GM12864 (cell line): ENCODE measurements around the gene PDE6B.

Experiments
- DNase-seq: peaks from one replicate; pipeline ENCODE4 v3.0.0-alpha.2; 2011; ENCODE audit warnings: low read depth
- H3K4me3 ChIP-seq: 2 replicates; pipeline ENCODE4 v1.5.1; 2011; ENCODE audit warnings: mild to moderate bottlenecking, low read depth, low read length, control low read depth
- TF ChIP-seq, protein P1 (sequence below): IDR thresholded peaks from 2 replicates; pipeline ENCODE4 v1.5.1; 2011; ENCODE audit warnings: low read depth, mild to moderate bottlenecking, moderate library complexity, low read length, control low read depth, inconsistent platforms; ENCODE audit errors: missing control alignments

Gene PDE6B

DNA sequence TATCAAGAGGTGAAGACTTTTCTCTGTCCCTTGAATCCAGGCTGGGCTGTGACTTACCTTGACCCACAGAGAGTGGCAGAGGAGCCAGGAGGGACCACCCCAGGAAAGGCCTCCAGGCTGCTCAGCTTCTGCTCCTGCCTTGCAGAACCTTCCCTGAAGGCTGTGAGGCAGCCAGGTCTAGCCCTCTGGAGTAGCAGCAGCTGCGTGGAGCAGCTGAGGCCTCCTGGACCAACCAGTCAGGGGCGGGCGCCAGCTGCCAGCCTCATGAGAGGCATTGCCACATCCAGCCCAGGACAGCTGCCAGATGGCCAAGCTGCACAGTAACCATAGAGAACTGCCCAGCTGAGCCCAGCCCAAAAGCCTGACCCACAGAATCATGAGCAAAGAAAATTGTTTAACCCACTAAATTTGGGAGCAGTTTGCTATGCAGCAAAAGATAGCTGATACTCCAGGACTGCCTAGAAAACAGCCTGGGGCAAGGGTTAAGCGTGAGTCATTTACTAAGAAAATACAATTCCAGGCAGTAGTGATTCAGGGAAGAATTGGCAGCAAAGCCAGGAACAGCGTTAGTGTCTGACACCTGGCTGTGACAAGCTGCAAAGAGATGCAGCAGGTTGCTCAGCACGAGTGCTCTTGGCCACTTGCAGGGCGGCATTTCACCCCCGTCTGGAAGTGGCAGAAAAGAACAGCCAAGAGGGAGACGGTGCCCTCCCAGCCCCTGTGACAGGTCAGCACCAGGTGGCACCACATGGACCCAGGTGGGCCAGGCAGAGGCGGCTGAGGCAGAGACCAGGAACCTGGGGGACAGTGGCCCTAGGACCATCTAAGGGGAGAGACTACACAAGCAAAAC lies 14.7 kb upstream of the PDE6B start:
- no peak overlapping the region for H3K4me3 ChIP-seq
- no peak for DNase-seq
- TF ChIP-seq, protein P1, sequence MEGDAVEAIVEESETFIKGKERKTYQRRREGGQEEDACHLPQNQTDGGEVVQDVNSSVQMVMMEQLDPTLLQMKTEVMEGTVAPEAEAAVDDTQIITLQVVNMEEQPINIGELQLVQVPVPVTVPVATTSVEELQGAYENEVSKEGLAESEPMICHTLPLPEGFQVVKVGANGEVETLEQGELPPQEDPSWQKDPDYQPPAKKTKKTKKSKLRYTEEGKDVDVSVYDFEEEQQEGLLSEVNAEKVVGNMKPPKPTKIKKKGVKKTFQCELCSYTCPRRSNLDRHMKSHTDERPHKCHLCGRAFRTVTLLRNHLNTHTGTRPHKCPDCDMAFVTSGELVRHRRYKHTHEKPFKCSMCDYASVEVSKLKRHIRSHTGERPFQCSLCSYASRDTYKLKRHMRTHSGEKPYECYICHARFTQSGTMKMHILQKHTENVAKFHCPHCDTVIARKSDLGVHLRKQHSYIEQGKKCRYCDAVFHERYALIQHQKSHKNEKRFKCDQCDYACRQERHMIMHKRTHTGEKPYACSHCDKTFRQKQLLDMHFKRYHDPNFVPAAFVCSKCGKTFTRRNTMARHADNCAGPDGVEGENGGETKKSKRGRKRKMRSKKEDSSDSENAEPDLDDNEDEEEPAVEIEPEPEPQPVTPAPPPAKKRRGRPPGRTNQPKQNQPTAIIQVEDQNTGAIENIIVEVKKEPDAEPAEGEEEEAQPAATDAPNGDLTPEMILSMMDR, result no peak

DNA sequence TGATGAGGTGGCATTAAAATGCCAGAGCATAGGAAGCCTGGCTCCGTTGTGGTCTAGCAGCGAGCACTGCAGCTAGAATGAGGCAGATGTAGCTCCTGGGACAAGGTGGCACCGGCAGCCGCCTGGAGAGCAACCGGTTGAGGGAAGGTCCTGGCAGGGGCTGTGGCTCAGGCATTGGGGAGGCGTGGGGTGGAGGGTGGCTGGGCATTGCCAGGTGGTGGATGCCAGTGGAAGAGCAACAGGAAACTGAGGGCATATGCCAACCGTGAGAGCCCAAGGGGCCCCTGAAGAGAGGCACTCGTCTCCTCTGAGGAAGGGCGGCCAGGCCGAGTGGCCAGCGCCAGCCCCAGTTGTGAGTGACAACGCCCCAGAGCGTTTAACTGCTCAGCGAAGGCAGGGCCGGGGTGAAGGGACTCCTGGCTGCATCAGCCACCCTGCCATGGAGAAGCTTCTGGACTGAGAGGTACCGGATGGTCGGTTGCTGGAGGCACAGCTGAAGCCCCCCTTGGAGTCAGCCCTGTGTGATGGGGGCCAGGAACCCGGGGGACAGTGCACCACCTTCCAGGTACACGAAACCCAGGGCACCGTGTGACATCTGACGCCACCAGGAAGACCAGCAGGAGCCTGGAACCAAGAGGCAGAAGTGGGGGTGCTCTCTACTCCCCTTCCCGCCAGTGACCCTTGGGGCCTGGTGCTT lies 13.2 kb upstream of the PDE6B start:
- DNase-seq, result no peak
- no peak overlapping the region for H3K4me3 ChIP-seq
- TF ChIP-seq, protein P1, result no peak

DNA sequence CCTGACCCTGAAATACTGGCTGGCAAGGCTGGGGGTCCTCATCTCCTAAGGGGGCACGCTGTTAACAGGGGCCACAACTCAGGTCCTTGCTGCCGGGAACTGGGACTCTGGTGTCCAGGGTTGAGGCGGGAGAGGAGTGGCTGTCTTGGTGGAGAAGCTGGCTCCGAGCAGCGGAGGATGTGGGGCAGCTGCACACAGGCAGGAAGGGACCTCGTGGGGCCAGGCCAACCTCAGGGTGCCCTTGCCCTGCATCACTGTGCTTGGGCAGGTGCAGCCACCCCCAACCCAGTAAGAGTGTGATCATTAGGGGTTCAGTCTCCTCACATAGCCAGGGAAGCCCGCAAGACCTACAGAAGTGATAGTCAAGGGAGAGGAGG lies 12.6 kb upstream of the PDE6B start:
- TF ChIP-seq, protein P1, result no peak
- no peak for DNase-seq

DNA sequence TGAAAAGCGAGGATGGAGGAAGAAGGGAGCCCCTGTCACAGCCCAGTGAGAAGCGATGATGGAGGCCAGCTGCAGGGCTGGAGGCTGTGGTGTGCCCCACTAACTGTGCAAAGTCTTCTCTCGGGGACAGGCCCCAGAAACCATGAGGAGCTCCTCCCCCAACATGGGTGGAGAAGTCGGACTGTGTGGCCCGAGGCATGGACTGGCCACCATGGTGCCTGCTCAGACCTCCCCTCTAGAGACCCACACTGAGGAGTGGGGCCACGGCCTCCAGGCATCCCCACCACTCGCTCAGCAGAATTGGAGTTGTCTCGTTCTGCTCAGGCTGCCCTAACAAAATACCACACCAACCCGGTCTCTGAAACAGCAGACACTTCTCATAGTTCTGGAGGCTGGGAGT lies 12.2 kb upstream of the PDE6B start:
- TF ChIP-seq, protein P1, result no peak
- DNase-seq, result no peak
- no peak overlapping the region for H3K4me3 ChIP-seq

More for the DNA sequence above, 12.6 kb upstream of the PDE6B start:
- no peak overlapping the region for H3K4me3 ChIP-seq

DNA sequence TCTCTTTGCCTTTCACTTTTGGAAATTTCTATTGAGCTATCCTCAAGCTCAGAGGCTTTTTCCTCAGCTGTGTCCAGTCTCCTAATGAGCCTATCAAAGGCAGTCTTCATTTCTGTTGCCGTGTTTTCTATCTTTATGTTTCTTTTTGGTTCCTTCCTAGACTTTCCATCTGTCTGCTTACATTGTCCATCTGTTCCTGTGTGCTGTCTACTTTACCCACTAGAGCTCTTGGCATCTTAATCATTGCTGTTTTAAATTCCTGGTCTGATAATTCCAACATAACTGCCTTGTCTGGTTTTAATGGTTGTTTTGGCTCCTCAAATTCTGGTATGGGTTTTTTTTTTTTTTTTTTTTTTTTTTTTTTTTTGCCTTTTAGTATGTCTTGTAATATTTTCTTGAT lies 9.3 kb upstream of the PDE6B start:
- no peak overlapping the region for H3K4me3 ChIP-seq
- TF ChIP-seq, protein P1, result no peak
- DNase-seq, result no peak

DNA sequence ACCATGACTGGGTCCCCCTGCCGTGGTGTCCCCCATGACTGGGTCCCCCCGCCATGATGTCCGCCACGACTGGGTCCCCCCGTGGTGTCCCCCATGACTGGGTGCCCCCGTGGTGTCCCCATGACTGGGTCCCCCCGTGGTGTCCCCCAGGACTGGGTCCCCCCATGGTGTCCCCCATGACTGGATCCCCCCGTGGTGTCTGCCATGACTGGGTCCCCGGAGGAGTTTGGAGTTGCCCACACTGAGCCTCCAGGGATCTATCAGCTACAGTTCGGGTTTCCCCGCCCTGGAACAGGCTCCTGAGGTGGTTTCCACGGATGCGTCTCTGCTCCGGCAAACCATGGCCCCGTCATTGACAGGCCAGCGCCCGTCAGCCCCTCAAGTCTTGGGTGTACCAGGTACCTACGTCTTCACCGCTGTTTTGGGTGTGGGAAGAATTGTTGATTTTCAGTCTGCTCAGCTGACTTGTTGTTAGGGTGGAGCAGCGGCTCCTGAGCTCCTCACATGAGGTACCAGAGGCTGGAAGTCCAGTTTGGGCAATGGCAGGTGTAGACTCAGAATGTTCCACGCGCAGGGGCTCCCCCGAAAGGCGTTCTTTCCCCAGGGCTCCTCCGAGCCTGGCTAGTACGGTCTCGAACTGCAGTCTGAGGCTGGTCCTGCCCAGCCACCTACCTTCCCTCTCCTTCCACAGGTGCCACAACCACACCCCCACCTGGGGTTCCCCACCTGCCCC lies 8.3 kb upstream of the PDE6B start:
- no peak overlapping the region for H3K4me3 ChIP-seq
- TF ChIP-seq, protein P1, result no peak
- DNase-seq, result no peak
